Erythroblast (primary cell): ENCODE measurements around the gene TERF2IP.
A peak's percentile ranks its signal among the peaks of the same experiment; 100 is the strongest.

Source experiments
- DNase-seq, 2 experiments: peaks; one replicate each; lab custom pipeline; 2025; lab: John Stamatoyannopoulos, UW
- GATA1 ChIP-seq: IDR thresholded peaks from 2 replicates; pipeline ENCODE4 v1.6.1; 2011; ENCODE audit warnings: low read depth, mild to moderate bottlenecking, control low read depth, low read length, moderate library complexity
- POLR2A ChIP-seq: IDR thresholded peaks from 2 replicates; pipeline ENCODE4 v1.6.1; 2011; ENCODE audit warnings: mild to moderate bottlenecking, low read length

The TERF2IP gene

GRCh38 chr16:75647492-75648264, at the start of gene TERF2IP, which contains the start of gene KARS1:
Gene TERF2IP (plus strand): TSS chr16:75647773. CDS start chr16:75647883, 110 bp downstream.
Gene KARS1 (minus strand): TSS chr16:75647665. CDS start chr16:75647639, 26 bp downstream.
- TF ChIP-seq GATA1 (no peak), POLR2A (peak; percentile 99)
- DNase-seq, result peak; percentile 95 to 96

- DNase-seq, result no peak
- TF ChIP-seq POLR2A (no peak), GATA1 (no peak)
Measured at GRCh38 chr16:75599452-75600277, 47.9 kb upstream of the TERF2IP start.

- TF ChIP-seq GATA1, result no peak
- no peak for TF ChIP-seq POLR2A
- DNase-seq, result no peak
Measured at GRCh38 chr16:75603241-75603640, 44.3 kb upstream of the TERF2IP start.

- TF ChIP-seq GATA1 (no peak), POLR2A (no peak)
- no peak for DNase-seq
Measured at GRCh38 chr16:75606507-75606906, 41.1 kb upstream of the TERF2IP start.

- DNase-seq, result no peak
- no peak for TF ChIP-seq POLR2A
- no peak for TF ChIP-seq GATA1
Measured at GRCh38 chr16:75614066-75614897, 33.3 kb upstream of the TERF2IP start.

- DNase-seq, result no peak
- TF ChIP-seq POLR2A, result no peak
- no peak for TF ChIP-seq GATA1
Measured at GRCh38 chr16:75615619-75616018, 32.0 kb upstream of the TERF2IP start.

- TF ChIP-seq POLR2A (no peak), GATA1 (no peak)
- DNase-seq, result no peak
Measured at GRCh38 chr16:75616521-75617010, 31.0 kb upstream of the TERF2IP start.

- DNase-seq, result no peak
- no peak for TF ChIP-seq POLR2A
- TF ChIP-seq GATA1, result no peak
Measured at GRCh38 chr16:75617121-75617520, 30.5 kb upstream of the TERF2IP start.

GRCh38 chr16:75618780-75619179, 28.8 kb upstream of the TERF2IP start:
- TF ChIP-seq POLR2A (no peak), GATA1 (no peak)

GRCh38 chr16:75620326-75621169, 27.0 kb upstream of the TERF2IP start:
- DNase-seq, result peak; percentile 82 to 88
- no peak for TF ChIP-seq GATA1
- no peak for TF ChIP-seq POLR2A

More at GRCh38 chr16:75618780-75619179, 28.8 kb upstream of the TERF2IP start:
- no peak for DNase-seq

- TF ChIP-seq GATA1 (peak; percentile 25), POLR2A (no peak)
- peak; percentile 89 to 92 for DNase-seq
Measured at GRCh38 chr16:75621170-75621477, 26.4 kb upstream of the TERF2IP start.
